Effector memory CD4-positive, alpha-beta T cell (primary cell): Measurements from ENCODE around the gene COX15.

Experiments
- DNase-seq, 3 donors: peaks; one replicate each; pipeline ENCODE4 v3.0.0-alpha.2; 2020
- H3K27ac ChIP-seq: 2 replicates; pipeline ENCODE4 v1.7.0; 2013; ENCODE audit warnings: mild to moderate bottlenecking, low read length, moderate library complexity; ENCODE audit not compliant: insufficient read depth, poor library complexity, severe bottlenecking
- H3K27me3 ChIP-seq: replicated peaks from 2 replicates; pipeline ENCODE4 v1.7.0; 2013; ENCODE audit warnings: mild to moderate bottlenecking, low read length; ENCODE audit not compliant: insufficient read depth, control insufficient read depth, poor library complexity, severe bottlenecking
- H3K36me3 ChIP-seq: 2 replicates; pipeline ENCODE4 v1.7.0; 2013; ENCODE audit warnings: mild to moderate bottlenecking, low read length, moderate library complexity; ENCODE audit not compliant: control insufficient read depth, insufficient read depth
- H3K4me1 ChIP-seq: 2 replicates; pipeline ENCODE4 v1.7.0; 2013; ENCODE audit warnings: low read length, mild to moderate bottlenecking; ENCODE audit not compliant: control insufficient read depth, insufficient read depth, poor library complexity, severe bottlenecking
- H3K4me3 ChIP-seq: 2 replicates; pipeline ENCODE4 v1.7.0; 2013; ENCODE audit warnings: low read length, low read depth, mild to moderate bottlenecking; ENCODE audit not compliant: insufficient read depth, poor library complexity, severe bottlenecking
- H3K9me3 ChIP-seq: 2 replicates; pipeline ENCODE4 v1.7.0; 2013; ENCODE audit warnings: mild to moderate bottlenecking, low read length, moderate library complexity; ENCODE audit not compliant: control insufficient read depth

Gene COX15

GRCh38 chr10:99711129-99711719 is 20.7 kb downstream of the COX15 start:
- H3K27me3 ChIP-seq: no peaks in the 10 kb centered on the region
- H3K27ac ChIP-seq: no peak overlapping the region
- peaks cover 18% of the 10 kb centered on the region for H3K36me3 ChIP-seq
- no peaks in the 10 kb centered on the region for H3K9me3 ChIP-seq
- no peak for DNase-seq
- no peaks in the 10 kb centered on the region for H3K4me1 ChIP-seq
- no peak overlapping the region for H3K4me3 ChIP-seq

DNA sequence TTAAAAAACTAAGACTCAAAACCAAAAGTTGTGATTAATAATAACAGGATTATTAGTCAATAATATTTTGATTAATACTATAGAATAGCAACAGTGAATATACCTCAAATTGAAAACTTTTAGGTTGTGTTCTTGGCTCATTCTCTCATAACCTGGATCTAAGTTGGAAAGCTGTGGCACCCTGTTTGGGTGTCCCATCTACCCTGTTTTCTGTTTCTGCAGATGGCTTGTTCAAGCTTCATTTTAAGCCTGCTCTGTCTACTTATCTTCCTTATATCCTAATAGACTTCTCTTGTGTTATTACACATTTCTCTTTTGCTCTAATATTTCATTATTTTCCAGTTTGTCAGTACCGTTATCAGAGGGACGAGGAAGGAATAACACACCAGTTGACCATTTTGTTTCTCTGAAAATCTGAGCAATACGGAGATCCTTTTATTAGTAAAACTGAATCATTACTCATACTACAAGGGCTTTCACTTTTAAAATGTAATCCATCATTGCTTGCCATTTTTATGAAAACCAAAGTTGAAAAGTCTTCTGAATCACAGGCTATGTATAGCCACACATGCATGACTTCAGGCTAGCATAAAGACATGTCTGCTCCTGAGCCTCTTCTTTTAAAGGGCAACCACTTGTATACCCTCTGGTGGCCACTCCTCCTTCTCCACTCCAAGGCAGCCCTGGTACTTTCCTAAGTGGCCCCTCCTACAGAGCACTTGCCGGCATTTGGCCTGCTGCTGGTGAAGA is 22.3 kb downstream of the COX15 start:
- no peaks in the 10 kb centered on the region for H3K27me3 ChIP-seq
- DNase-seq: no peak
- H3K4me3 ChIP-seq: no peak overlapping the region
- no peak overlapping the region for H3K27ac ChIP-seq
- no peaks in the 10 kb centered on the region for H3K4me1 ChIP-seq
- H3K36me3 ChIP-seq: peaks cover 19% of the 10 kb centered on the region
- H3K9me3 ChIP-seq: no peaks in the 10 kb centered on the region

DNA sequence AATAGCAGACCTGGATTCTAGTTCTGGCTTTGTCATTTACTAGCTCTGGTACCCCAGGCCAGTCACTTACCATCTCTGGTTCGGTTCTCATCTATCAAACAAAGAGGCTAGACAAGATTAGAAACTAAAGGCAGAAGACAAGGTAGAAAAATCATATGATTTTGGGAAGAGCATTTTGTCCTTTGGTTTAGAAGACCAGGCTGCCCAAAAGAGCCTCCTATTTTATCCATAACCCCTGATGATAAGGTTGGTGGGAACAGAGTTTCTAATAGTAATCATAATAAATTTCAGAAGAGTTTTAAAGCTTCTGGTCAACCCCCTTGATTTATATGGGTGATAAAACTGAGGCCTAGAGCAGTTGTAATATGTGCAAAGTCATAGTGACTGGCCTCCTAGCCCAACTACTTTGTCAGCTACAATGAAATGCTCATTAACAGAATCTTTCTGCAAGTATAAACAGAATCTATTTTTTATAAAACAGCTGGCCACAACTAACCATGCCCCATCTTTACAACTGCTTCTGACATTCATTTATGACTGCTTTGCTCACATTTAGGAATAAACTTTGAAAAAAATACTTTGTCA is 23.4 kb downstream of the COX15 start:
- no peak for DNase-seq
- Histone ChIP-seq H3K36me3 (peaks cover 22% of the 10 kb centered on the region), H3K4me3 (no peak overlapping the region), H3K27me3 (no peaks in the 10 kb centered on the region), H3K9me3 (no peaks in the 10 kb centered on the region), H3K4me1 (no peaks in the 10 kb centered on the region), H3K27ac (no peak overlapping the region)

- DNase-seq: no peak
- Histone ChIP-seq H3K27me3 (no peaks in the 10 kb centered on the region), H3K4me1 (no peaks in the 10 kb centered on the region), H3K36me3 (peaks cover 28% of the 10 kb centered on the region), H3K9me3 (no peaks in the 10 kb centered on the region), H3K27ac (no peak overlapping the region), H3K4me3 (no peak overlapping the region)
These were observed 31.3 kb downstream of the COX15 start for GRCh38 chr10:99700649-99701048.

DNA sequence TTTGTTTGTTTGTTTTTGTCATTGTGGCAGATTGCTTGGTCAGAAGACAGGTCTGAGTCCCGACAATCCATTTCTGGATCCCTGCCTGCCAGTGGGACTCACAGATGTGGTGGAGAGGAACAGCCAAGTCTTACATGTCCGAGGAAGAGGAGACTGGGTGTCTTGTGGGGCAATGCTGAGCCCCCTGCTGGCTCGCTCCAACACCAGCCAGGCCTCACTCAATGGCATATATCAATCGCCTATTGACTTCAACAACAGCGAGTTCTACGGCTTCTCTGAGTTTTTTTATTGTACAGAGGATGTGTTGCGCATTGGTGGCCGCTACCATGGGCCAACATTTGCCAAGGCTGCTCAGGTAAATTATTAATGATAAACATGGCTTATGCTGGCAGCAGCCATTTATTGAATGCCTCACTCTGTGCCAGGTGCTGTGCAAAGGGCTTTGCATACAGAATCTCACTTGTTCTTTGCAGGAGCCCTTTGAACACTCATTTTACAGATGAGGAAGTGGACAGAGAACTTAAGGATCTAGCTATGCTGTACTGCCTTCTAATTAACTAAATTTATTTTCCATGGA is 33.3 kb downstream of the COX15 start:
- Histone ChIP-seq H3K4me1 (no peaks in the 10 kb centered on the region), H3K4me3 (no peak overlapping the region), H3K27me3 (no peaks in the 10 kb centered on the region), H3K27ac (no peak overlapping the region), H3K9me3 (no peaks in the 10 kb centered on the region), H3K36me3 (peaks cover 23% of the 10 kb centered on the region)
- DNase-seq: no peak

DNA sequence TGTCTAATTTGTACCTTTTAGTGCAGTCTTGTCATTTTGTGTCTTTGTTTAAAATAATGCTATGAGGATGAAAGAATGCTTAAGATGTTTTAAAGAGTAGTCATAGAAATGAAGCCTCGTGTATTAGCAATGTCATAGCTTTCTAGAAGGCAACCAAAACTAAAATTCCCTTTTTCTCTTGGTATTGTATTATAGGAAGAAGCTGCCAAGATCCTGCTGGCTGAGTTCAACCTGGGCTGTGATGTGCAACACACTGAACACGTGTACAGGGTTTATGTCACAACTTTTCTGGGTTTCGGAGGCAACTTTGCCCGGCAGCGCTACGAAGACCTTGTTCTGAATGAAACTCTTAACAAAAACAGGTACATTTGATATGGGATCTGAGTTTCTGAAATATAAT is 36.2 kb downstream of the COX15 start:
- H3K27me3 ChIP-seq: no peaks in the 10 kb centered on the region
- H3K9me3 ChIP-seq: no peaks in the 10 kb centered on the region
- no peak for DNase-seq
- no peak overlapping the region for H3K4me3 ChIP-seq
- no peaks in the 10 kb centered on the region for H3K4me1 ChIP-seq
- H3K36me3 ChIP-seq: peaks cover 23% of the 10 kb centered on the region
- H3K27ac ChIP-seq: no peak overlapping the region

DNA sequence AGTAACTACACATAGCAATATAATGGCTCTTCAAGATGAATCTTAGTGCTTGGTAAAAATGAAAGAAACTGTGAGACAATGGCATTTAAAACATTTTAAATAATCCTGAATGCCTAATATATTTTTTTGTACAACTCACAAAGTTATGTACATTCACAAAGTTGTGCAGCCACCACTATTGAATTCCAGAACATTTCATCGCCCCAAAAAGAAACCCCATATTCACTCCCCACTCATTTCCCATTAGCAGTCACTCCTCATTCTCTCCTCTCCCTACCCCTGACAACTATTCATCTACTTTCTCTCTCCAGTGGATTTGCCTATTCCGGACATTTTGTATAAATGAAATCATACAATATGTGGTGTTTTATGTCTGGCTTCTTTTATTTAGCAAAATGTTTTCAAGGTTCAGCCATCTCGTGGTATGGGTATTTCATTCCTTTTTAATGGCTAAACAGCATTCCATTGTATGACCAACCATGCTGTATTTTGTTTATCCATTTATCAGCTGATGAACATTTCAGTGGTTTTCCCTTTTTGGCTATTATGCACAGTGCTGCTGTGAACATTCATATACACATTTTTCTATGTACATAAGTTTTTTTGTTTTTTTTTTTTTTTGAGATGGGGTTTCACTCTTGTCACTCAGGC is 37.9 kb downstream of the COX15 start:
- Histone ChIP-seq H3K27me3 (no peaks in the 10 kb centered on the region), H3K4me3 (no peak overlapping the region), H3K4me1 (no peaks in the 10 kb centered on the region), H3K27ac (no peak overlapping the region), H3K36me3 (peaks cover 23% of the 10 kb centered on the region), H3K9me3 (no peaks in the 10 kb centered on the region)
- DNase-seq: no peak

DNA sequence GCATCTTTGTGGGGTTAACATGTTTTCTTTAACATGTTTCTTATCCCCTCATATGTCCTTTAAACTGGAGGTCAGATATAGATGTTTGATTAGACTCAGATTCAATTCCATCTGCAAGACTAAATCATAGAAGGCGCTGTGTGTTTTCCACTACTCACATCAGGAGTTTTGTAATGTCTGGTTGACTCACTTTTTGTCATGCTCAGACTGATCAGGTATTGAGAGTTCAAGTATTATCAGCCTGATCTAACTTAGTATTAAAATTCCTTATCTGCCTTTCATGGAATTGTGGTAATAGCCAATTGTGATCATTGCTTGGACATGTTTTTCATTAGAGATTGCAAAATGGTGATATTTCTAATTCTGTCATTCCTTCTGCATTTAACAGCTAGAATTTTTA is 42.5 kb downstream of the COX15 start:
- no peak for DNase-seq
- Histone ChIP-seq H3K4me3 (no peak overlapping the region), H3K27me3 (no peaks in the 10 kb centered on the region), H3K27ac (no peak overlapping the region), H3K4me1 (no peaks in the 10 kb centered on the region), H3K36me3 (peaks cover 3% of the 10 kb centered on the region), H3K9me3 (no peaks in the 10 kb centered on the region)

DNA sequence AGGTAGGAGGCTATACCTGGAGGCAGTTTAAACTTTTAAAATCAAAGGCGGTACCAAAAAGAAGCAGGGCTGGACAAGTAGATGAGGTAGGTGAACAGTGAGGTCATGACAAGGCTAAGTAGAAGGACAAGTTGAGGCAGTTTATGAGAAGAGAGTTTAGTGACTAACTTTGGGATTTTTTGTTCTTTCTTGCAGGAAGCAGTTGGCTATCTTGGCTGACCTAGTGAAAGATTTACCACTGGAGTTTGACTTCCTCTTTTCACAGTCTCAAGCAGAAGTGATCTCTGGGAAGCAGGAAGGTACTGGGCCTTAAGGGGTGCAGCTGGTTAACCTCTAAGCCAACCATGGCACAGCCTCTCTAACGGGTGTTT is 46.3 kb downstream of the COX15 start:
- Histone ChIP-seq H3K4me3 (no peak overlapping the region), H3K27me3 (no peaks in the 10 kb centered on the region), H3K27ac (no peak overlapping the region), H3K36me3 (no peaks in the 10 kb centered on the region), H3K4me1 (no peaks in the 10 kb centered on the region), H3K9me3 (no peaks in the 10 kb centered on the region)
- no peak for DNase-seq

- Histone ChIP-seq H3K9me3 (no peaks in the 10 kb centered on the region), H3K4me1 (no peaks in the 10 kb centered on the region), H3K27ac (no peak overlapping the region), H3K27me3 (no peaks in the 10 kb centered on the region), H3K4me3 (no peak overlapping the region), H3K36me3 (peaks cover 9% of the 10 kb centered on the region)
- DNase-seq: no peak
These were observed 49.2 kb downstream of the COX15 start for GRCh38 chr10:99682752-99683151.
